A204.1 (cell line): ENCODE results near the gene SLC25A34.

Experiments used
- FAIRE-seq: peaks from 2 replicates; lab custom pipeline; 2012; peaks lifted over from hg19 to GRCh38; lab: Jason Lieb, UNC

The SLC25A34 gene

GRCh38 chr1:15714406-15715136, 21.5 kb upstream of the SLC25A34 start:
- no peak for FAIRE-seq

GRCh38 chr1:15717418-15718125, 18.5 kb upstream of the SLC25A34 start:
- no peak for FAIRE-seq

GRCh38 chr1:15718199-15718601, 17.9 kb upstream of the SLC25A34 start:
- FAIRE-seq = no peak

- FAIRE-seq = no peak
These were observed 16.5 kb upstream of the SLC25A34 start for GRCh38 chr1:15719381-15720120.

- FAIRE-seq = no peak
These were observed 15.2 kb upstream of the SLC25A34 start for GRCh38 chr1:15720861-15721260.

GRCh38 chr1:15722411-15722810, 13.6 kb upstream of the SLC25A34 start:
- FAIRE-seq = no peak

- no peak for FAIRE-seq
These were observed 13.1 kb upstream of the SLC25A34 start for GRCh38 chr1:15722836-15723532.

- FAIRE-seq = no peak
These were observed 12.3 kb upstream of the SLC25A34 start for GRCh38 chr1:15723631-15724246.

- no peak for FAIRE-seq
These were observed 10.8 kb upstream of the SLC25A34 start for GRCh38 chr1:15724949-15725880.

- FAIRE-seq = no peak
These were observed 9.6 kb upstream of the SLC25A34 start for GRCh38 chr1:15726508-15726907.

- FAIRE-seq = no peak
These were observed 9.0 kb upstream of the SLC25A34 start for GRCh38 chr1:15727021-15727420.

- no peak for FAIRE-seq
These were observed 8.6 kb upstream of the SLC25A34 start for GRCh38 chr1:15727424-15727823.

- FAIRE-seq = no peak
These were observed 8.1 kb upstream of the SLC25A34 start for GRCh38 chr1:15727866-15728534.

- FAIRE-seq = no peak
These were observed 7.0 kb upstream of the SLC25A34 start for GRCh38 chr1:15728937-15729657.

- FAIRE-seq = no peak
These were observed 5.6 kb upstream of the SLC25A34 start for GRCh38 chr1:15730423-15730822.

- no peak for FAIRE-seq
These were observed 5.1 kb upstream of the SLC25A34 start for GRCh38 chr1:15730936-15731335.

- FAIRE-seq = no peak
These were observed 4.0 kb upstream of the SLC25A34 start for GRCh38 chr1:15731735-15732685.

GRCh38 chr1:15732686-15733081, 3.4 kb upstream of the SLC25A34 start:
- no peak for FAIRE-seq
